Right lobe of liver (tissue), 6 donors: ENCODE data around the gene CEBPZOS. TPM values are rescaled to one million over a fixed set of nuclear protein-coding genes. Genes with fewer than 3 reads are reported as not detected.

Source experiments
- ATAC-seq, 4 donors: fragments of 200-7000 bp; cut with Tn5 transposase; one replicate each; pipeline ENCODE4 v1.9.1; 2020; ENCODE audit warnings: mild to moderate bottlenecking in 4 of 4, moderate library complexity in 4 of 4
- DNase-seq, 3 donors: peaks; one replicate each; pipeline ENCODE4 v3.0.0-alpha.2; 2020
- H3K27ac ChIP-seq, 3 donors: fragments of 200-600 bp; one replicate each; pipeline ENCODE4 v1.8.0; 2022
- H3K27me3 ChIP-seq, 2 donors: fragments of 200-600 bp; one replicate each; pipeline ENCODE4 v1.8.0; 2022
- H3K36me3 ChIP-seq, 4 donors: fragments of 200-600 bp; sonication (generic) in 1 of 4; one replicate each; pipeline versions ENCODE4 v1.5.1 to v1.8.0; 2017 to 2022; ENCODE audit warnings: control low read depth in 1 of 4
- H3K4me1 ChIP-seq, 4 donors: fragments of 200-600 bp; sonication (generic) in 1 of 4; one replicate each; pipeline versions ENCODE4 v1.5.1 to v1.8.0; 2017 to 2022; ENCODE audit warnings: control low read depth in 1 of 4
- H3K4me3 ChIP-seq, 3 donors: fragments of 200-600 bp; one replicate each; pipeline ENCODE4 v1.8.0; 2022
- H3K9me3 ChIP-seq, 4 donors: fragments of 200-600 bp; sonication (generic) in 1 of 4; one replicate each; pipeline versions ENCODE4 v1.5.1 to v1.8.0; 2017 to 2022; ENCODE audit warnings: control low read depth in 1 of 4
- POLR2A ChIP-seq: fragments of 450-650 bp; IDR thresholded peaks from one replicate; pipeline ENCODE4 v1.6.1; 2017; ENCODE audit warnings: antibody characterized with exemption, mild to moderate bottlenecking
- WGBS: methylation state at CpG from one replicate; pipeline ENCODE4 v1.1.6; 2018; ENCODE audit warnings: low coverage, low lambda C conversion rate; ENCODE audit not compliant: insufficient coverage; ENCODE audit errors: missing lambda C conversion rate; 5-methylcytosine and 5-hydroxymethylcytosine counted together
- intact Hi-C, 2 donors: fragments of 100-400 bp; cut with DNase I; formaldehyde crosslinking; loops; one replicate each; pipeline versions ENCODE4 v1.11.2 to v1.14.1; 2022
- total RNA-seq, 6 experiments: library from RNA; depleted of rRNA in 2 of 6; stranded (reverse); fragments of >200 nt in 2 of 6; fragmentation: NEBNext Ultra II Directional in 3 of 6; extraction: Animal tissue kit (Norgen Biotek cat#: 25700) in 3 of 6; gene quantifications; one replicate each; pipeline versions ENCODE4 v1.1.0 to v1.2.4, GENCODE V29; 2016 to 2023
- TF ChIP-seq, protein P1 (sequence below), 4 donors: fragments of 200-600 bp in 3 of 4; fragments of 450-650 bp in 1 of 4; IDR thresholded peaks; one replicate each; pipeline versions ENCODE4 v1.5.1 to v1.8.0; 2016 to 2022; ENCODE audit warnings: antibody characterized with exemption in 4 of 4, mild to moderate bottlenecking in 2 of 4
- donor health status: DM: no; HTN: yes; CAD: no.
- donor health status: DM: no; HTN: no; CAD: no.
- donor health status: DM: no; HTN: no; CAD: no.
- donor health status: DM: no; HTN: yes; CAD: no.
- donor health status: DM: no; HTN: yes; CAD: no.

The CEBPZOS gene
- total RNA-seq, 6 experiments from 2014 or later: 10.7 to 26.6 (median 18.1) TPM

DNA sequence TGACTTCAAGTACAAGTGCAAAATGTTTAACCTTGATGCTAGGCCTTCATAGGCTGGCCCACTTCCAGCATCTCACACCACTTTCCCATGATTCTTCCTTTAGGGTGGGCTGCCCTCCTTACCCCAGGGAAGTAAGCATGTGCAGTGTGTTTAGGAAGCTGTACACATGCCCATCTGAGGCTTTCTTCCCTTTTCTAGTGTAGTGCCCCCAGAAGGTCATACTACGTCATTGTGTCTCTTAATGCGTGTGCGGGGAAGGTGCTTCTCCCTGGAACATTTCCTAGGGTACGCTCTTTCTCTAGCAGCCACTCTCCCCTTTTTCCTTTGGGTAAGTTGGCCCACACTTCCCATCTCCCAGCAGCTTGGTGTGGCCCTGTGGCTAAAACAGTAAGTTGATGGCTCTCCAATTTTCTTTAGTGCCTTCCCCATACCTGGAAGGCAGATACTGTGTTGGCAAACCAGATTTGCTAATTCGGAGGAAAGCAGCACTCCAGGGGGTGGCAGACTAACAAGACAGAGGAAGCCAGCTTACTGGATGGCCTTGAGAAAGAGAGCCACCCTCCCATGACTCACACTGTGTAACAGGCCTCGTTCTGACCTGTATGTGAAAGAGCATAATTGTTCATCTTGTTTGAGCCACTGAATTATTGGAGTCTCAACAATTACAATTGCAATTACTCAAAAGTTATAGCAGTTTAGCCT is 6.7 kb upstream of the CEBPZOS start:
- ATAC-seq: peak in 3 of 4 donors; percentile 29 to 79 (median 53)
- no peaks in the 10 kb centered on the region for H3K36me3 ChIP-seq
- TF ChIP-seq, protein P1, sequence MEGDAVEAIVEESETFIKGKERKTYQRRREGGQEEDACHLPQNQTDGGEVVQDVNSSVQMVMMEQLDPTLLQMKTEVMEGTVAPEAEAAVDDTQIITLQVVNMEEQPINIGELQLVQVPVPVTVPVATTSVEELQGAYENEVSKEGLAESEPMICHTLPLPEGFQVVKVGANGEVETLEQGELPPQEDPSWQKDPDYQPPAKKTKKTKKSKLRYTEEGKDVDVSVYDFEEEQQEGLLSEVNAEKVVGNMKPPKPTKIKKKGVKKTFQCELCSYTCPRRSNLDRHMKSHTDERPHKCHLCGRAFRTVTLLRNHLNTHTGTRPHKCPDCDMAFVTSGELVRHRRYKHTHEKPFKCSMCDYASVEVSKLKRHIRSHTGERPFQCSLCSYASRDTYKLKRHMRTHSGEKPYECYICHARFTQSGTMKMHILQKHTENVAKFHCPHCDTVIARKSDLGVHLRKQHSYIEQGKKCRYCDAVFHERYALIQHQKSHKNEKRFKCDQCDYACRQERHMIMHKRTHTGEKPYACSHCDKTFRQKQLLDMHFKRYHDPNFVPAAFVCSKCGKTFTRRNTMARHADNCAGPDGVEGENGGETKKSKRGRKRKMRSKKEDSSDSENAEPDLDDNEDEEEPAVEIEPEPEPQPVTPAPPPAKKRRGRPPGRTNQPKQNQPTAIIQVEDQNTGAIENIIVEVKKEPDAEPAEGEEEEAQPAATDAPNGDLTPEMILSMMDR (IDR thresholded peaks at IDR 0.05): no peak
- no peak for DNase-seq
- 67% methylated on average over 6 of the region's 6 CpGs for WGBS
- intact Hi-C loops: no loop called here
- H3K4me3 ChIP-seq: no peak overlapping the region
- no peaks in the 10 kb centered on the region for H3K9me3 ChIP-seq
- H3K27ac ChIP-seq: no peak overlapping the region
- no peaks in the 10 kb centered on the region for H3K4me1 ChIP-seq
- no peaks in the 10 kb centered on the region for H3K27me3 ChIP-seq

DNA sequence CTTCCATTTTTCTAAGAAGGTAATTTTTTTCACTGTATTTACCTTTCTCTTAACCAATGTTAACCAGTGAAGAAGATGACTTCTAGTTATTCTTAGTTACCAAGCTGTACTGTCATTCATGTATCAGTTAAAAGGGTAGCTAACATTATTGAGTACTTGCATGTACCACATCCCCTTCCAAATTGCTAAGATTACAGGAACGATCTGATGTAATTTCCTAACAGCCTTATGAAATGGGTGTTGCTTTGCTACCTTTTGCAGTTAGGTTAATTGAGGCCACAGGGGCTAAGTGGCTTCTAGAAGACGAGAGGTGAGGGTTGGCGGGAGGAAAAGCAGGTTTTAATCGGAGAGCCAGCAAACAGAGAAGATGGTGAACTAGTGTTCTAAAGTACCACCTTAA is 6.0 kb upstream of the CEBPZOS start:
- H3K27ac ChIP-seq: no peak overlapping the region
- TF ChIP-seq POLR2A: no peak
- TF ChIP-seq, protein P1 (IDR thresholded peaks at IDR 0.05): no peak
- no peaks in the 10 kb centered on the region for H3K4me1 ChIP-seq
- H3K9me3 ChIP-seq: no peaks in the 10 kb centered on the region
- H3K27me3 ChIP-seq: no peaks in the 10 kb centered on the region
- no peaks in the 10 kb centered on the region for H3K36me3 ChIP-seq
- DNase-seq (no peak), ATAC-seq (no peak)
- intact Hi-C loops: no loop called here
- H3K4me3 ChIP-seq: no peak overlapping the region
- 81% methylated on average over 4 of the region's 4 CpGs for WGBS

GRCh38 chr2:37191253-37191652 is 5.0 kb upstream of the CEBPZOS start:
- Histone ChIP-seq H3K9me3 (no peaks in the 10 kb centered on the region), H3K27me3 (no peaks in the 10 kb centered on the region), H3K27ac (no peak overlapping the region), H3K36me3 (no peaks in the 10 kb centered on the region), H3K4me3 (no peak overlapping the region), H3K4me1 (no peaks in the 10 kb centered on the region)
- intact Hi-C loops: no loop called here
- DNase-seq: no peak
- 93% methylated on average over 2 of the region's 4 CpGs for WGBS
- no peak for ATAC-seq
- TF ChIP-seq, protein P1 (IDR thresholded peaks at IDR 0.05): no peak
- no peak for TF ChIP-seq POLR2A

DNA sequence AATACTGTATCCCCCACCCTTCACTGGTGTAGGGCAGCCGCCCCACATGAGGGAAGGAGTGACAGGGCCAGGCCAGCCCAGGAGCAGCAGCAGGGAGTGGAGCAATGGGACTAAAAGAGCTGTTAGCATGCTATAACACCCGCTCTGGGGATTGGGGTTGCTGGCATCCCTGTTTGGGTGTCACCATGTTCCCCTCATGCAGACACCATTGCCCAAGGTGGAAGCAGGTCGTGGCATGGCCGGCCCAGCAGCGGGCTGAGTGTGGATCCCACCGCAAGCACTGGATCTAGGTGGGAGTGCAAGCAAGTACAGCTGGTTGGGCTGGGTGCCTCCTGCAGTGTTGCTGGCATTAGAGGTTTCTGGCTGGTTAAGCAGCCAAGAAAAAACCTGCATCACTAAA is 4.5 kb upstream of the CEBPZOS start:
- H3K27ac ChIP-seq: no peak overlapping the region
- H3K27me3 ChIP-seq: no peaks in the 10 kb centered on the region
- no CpG with 5 or more reads among the region's 6 CpGs for WGBS
- no peak for DNase-seq
- no peaks in the 10 kb centered on the region for H3K4me1 ChIP-seq
- no peaks in the 10 kb centered on the region for H3K9me3 ChIP-seq
- TF ChIP-seq POLR2A: no peak
- TF ChIP-seq, protein P1 (IDR thresholded peaks at IDR 0.05): no peak
- no peak overlapping the region for H3K4me3 ChIP-seq
- no peaks in the 10 kb centered on the region for H3K36me3 ChIP-seq
- intact Hi-C loops: no loop called here
- no peak for ATAC-seq
